ENCODE results near the gene PLD6. TPM values are rescaled to one million over a fixed set of nuclear protein-coding genes. Genes with fewer than 3 reads are reported as not detected.

The PLD6 gene
- polyA plus RNA-seq, 2 donors, result 1.2 TPM

- Histone ChIP-seq H3K4me3 (ENCODE audit: low read depth in 1 of 2, low read length in 2 of 2) (peak within 1 kb of the TSS; percentile 92 to 96), H3K27me3 (ENCODE audit: control insufficient read depth in 1 of 2, insufficient read depth in 2 of 2, low read length in 2 of 2) (no peaks in the 10 kb centered on the region), H3K27ac (ENCODE audit: low read depth in 2 of 2, low read length in 1 of 2) (peak within 1 kb of the TSS; percentile 93 to 95), H3K9me3 (ENCODE audit: control insufficient read depth in 2 of 2, insufficient read depth in 1 of 2, low read depth in 1 of 2, low read length in 1 of 2) (no peaks in the 10 kb centered on the region), H3K36me3 (ENCODE audit: control insufficient read depth in 2 of 2, insufficient read depth in 2 of 2, low read length in 1 of 2) (peaks cover 0 to 3% of the 10 kb centered on the region in 2 donors), H3K4me1 (ENCODE audit: control insufficient read depth in 2 of 2, insufficient read depth in 2 of 2, low read length in 1 of 2) (peaks cover 2 to 3% of the 10 kb centered on the region in 2 donors)
- WGBS, 2 donors, result 0% methylated on average over 53 of the region's 53 CpGs
Measured at GRCh38 chr17:17237026-17237799, 31.1 kb upstream of the PLD6 start, which contains the start of gene FLCN. Gene FLCN, minus strand, starts transcription at chr17:17237168. Its CDS starts 9,031 bp downstream, at chr17:17228137.

- peaks cover 0 to 10% of the 10 kb centered on the region in 2 donors for H3K36me3 ChIP-seq (ENCODE audit: control insufficient read depth in 2 of 2, insufficient read depth in 2 of 2, low read length in 1 of 2)
- WGBS, 2 donors, result 1% methylated on average over 31 of the region's 31 CpGs
Measured at GRCh38 chr17:17236295-17237025, 30.3 kb upstream of the PLD6 start.

GRCh38 chr17:17235212-17236174 is 29.4 kb upstream of the PLD6 start:
- Histone ChIP-seq H3K27ac (ENCODE audit: low read depth in 2 of 2, low read length in 1 of 2) (peak overlapping the region in 1 of 2 donors; percentile 95), H3K36me3 (ENCODE audit: control insufficient read depth in 2 of 2, insufficient read depth in 2 of 2, low read length in 1 of 2) (peaks cover 0 to 16% of the 10 kb centered on the region in 2 donors), H3K4me1 (ENCODE audit: control insufficient read depth in 2 of 2, insufficient read depth in 2 of 2, low read length in 1 of 2) (peaks cover 3 to 4% of the 10 kb centered on the region in 2 donors), H3K4me3 (ENCODE audit: low read depth in 1 of 2, low read length in 2 of 2) (peak overlapping the region; percentile 92 to 96), H3K9me3 (ENCODE audit: control insufficient read depth in 2 of 2, insufficient read depth in 1 of 2, low read depth in 1 of 2, low read length in 1 of 2) (peaks cover 0 to 2% of the 10 kb centered on the region in 2 donors), H3K27me3 (ENCODE audit: control insufficient read depth in 1 of 2, insufficient read depth in 2 of 2, low read length in 2 of 2) (no peaks in the 10 kb centered on the region)
- WGBS, 2 donors, result 44 to 46% methylated on average over 19 of the region's 19 CpGs

More at GRCh38 chr17:17236295-17237025, 30.3 kb upstream of the PLD6 start:
- H3K4me3 ChIP-seq (ENCODE audit: low read depth in 1 of 2, low read length in 2 of 2), result peak overlapping the region; percentile 92 to 96
- peaks cover 0 to 2% of the 10 kb centered on the region in 2 donors for H3K9me3 ChIP-seq (ENCODE audit: control insufficient read depth in 2 of 2, insufficient read depth in 1 of 2, low read depth in 1 of 2, low read length in 1 of 2)
- H3K4me1 ChIP-seq (ENCODE audit: control insufficient read depth in 2 of 2, insufficient read depth in 2 of 2, low read length in 1 of 2), result peaks cover 3 to 4% of the 10 kb centered on the region in 2 donors
- peak overlapping the region; percentile 93 to 95 for H3K27ac ChIP-seq (ENCODE audit: low read depth in 2 of 2, low read length in 1 of 2)
- H3K27me3 ChIP-seq (ENCODE audit: control insufficient read depth in 1 of 2, insufficient read depth in 2 of 2, low read length in 2 of 2), result no peaks in the 10 kb centered on the region

GRCh38 chr17:17232303-17232621 is 26.1 kb upstream of the PLD6 start:
- 74 to 80% methylated on average over 11 of the region's 11 CpGs for WGBS, 2 donors
- Histone ChIP-seq H3K27ac (ENCODE audit: low read depth in 2 of 2, low read length in 1 of 2) (no peak overlapping the region), H3K9me3 (ENCODE audit: control insufficient read depth in 2 of 2, insufficient read depth in 1 of 2, low read depth in 1 of 2, low read length in 1 of 2) (peaks cover 0 to 2% of the 10 kb centered on the region in 2 donors), H3K4me1 (ENCODE audit: control insufficient read depth in 2 of 2, insufficient read depth in 2 of 2, low read length in 1 of 2) (peaks cover 3 to 4% of the 10 kb centered on the region in 2 donors), H3K36me3 (ENCODE audit: control insufficient read depth in 2 of 2, insufficient read depth in 2 of 2, low read length in 1 of 2) (peaks cover 3 to 40% of the 10 kb centered on the region in 2 donors), H3K27me3 (ENCODE audit: control insufficient read depth in 1 of 2, insufficient read depth in 2 of 2, low read length in 2 of 2) (no peaks in the 10 kb centered on the region), H3K4me3 (ENCODE audit: low read depth in 1 of 2, low read length in 2 of 2) (no peak overlapping the region)

- Histone ChIP-seq H3K36me3 (ENCODE audit: control insufficient read depth in 2 of 2, insufficient read depth in 2 of 2, low read length in 1 of 2) (peaks cover 3 to 45% of the 10 kb centered on the region in 2 donors), H3K4me3 (ENCODE audit: low read depth in 1 of 2, low read length in 2 of 2) (no peak overlapping the region), H3K4me1 (ENCODE audit: control insufficient read depth in 2 of 2, insufficient read depth in 2 of 2, low read length in 1 of 2) (peaks cover 3 to 4% of the 10 kb centered on the region in 2 donors), H3K27ac (ENCODE audit: low read depth in 2 of 2, low read length in 1 of 2) (no peak overlapping the region), H3K27me3 (ENCODE audit: control insufficient read depth in 1 of 2, insufficient read depth in 2 of 2, low read length in 2 of 2) (no peaks in the 10 kb centered on the region), H3K9me3 (ENCODE audit: control insufficient read depth in 2 of 2, insufficient read depth in 1 of 2, low read depth in 1 of 2, low read length in 1 of 2) (peaks cover 0 to 2% of the 10 kb centered on the region in 2 donors)
- 74 to 82% methylated on average over 16 of the region's 16 CpGs for WGBS, 2 donors
Measured at GRCh38 chr17:17231621-17232302, 25.6 kb upstream of the PLD6 start.

GRCh38 chr17:17229416-17230384 is 23.6 kb upstream of the PLD6 start:
- 91 to 92% methylated on average over 26 of the region's 26 CpGs for WGBS, 2 donors
- Histone ChIP-seq H3K9me3 (ENCODE audit: control insufficient read depth in 2 of 2, insufficient read depth in 1 of 2, low read depth in 1 of 2, low read length in 1 of 2) (peaks cover 0 to 2% of the 10 kb centered on the region in 2 donors), H3K4me3 (ENCODE audit: low read depth in 1 of 2, low read length in 2 of 2) (no peak overlapping the region), H3K27ac (ENCODE audit: low read depth in 2 of 2, low read length in 1 of 2) (no peak overlapping the region), H3K4me1 (ENCODE audit: control insufficient read depth in 2 of 2, insufficient read depth in 2 of 2, low read length in 1 of 2) (peaks cover 0 to 2% of the 10 kb centered on the region in 2 donors), H3K27me3 (ENCODE audit: control insufficient read depth in 1 of 2, insufficient read depth in 2 of 2, low read length in 2 of 2) (no peaks in the 10 kb centered on the region), H3K36me3 (ENCODE audit: control insufficient read depth in 2 of 2, insufficient read depth in 2 of 2, low read length in 1 of 2) (peaks cover 11 to 60% of the 10 kb centered on the region in 2 donors)

- Histone ChIP-seq H3K27ac (ENCODE audit: low read depth in 2 of 2, low read length in 1 of 2) (no peak overlapping the region), H3K9me3 (ENCODE audit: control insufficient read depth in 2 of 2, insufficient read depth in 1 of 2, low read depth in 1 of 2, low read length in 1 of 2) (peaks cover 0 to 2% of the 10 kb centered on the region in 2 donors), H3K4me3 (ENCODE audit: low read depth in 1 of 2, low read length in 2 of 2) (no peak overlapping the region), H3K27me3 (ENCODE audit: control insufficient read depth in 1 of 2, insufficient read depth in 2 of 2, low read length in 2 of 2) (no peaks in the 10 kb centered on the region), H3K36me3 (ENCODE audit: control insufficient read depth in 2 of 2, insufficient read depth in 2 of 2, low read length in 1 of 2) (peaks cover 15 to 66% of the 10 kb centered on the region in 2 donors), H3K4me1 (ENCODE audit: control insufficient read depth in 2 of 2, insufficient read depth in 2 of 2, low read length in 1 of 2) (peaks cover 0 to 2% of the 10 kb centered on the region in 2 donors)
- 93 to 94% methylated on average over 17 of the region's 17 CpGs for WGBS, 2 donors
Measured at GRCh38 chr17:17228521-17229279, 22.6 kb upstream of the PLD6 start.

Measured in esophagus (tissue), 2 donors.